K562 (cell line): ENCODE data around the gene SLC13A4. TPM values are rescaled to one million over a fixed set of nuclear protein-coding genes. Genes with fewer than 3 reads are reported as not detected.

Source experiments
- BACH1 ChIP-seq: fragments of 200-800 bp; sonication (Bioruptor generic); IDR thresholded peaks from 2 replicates; pipeline ENCODE4 v1.6.1; 2016; ENCODE audit warnings: missing genetic modification characterization, missing compliant biosample characterization
- CREBBP ChIP-seq: IDR thresholded peaks from one replicate; pipeline ENCODE4 v1.6.1; 2012; ENCODE audit warnings: low read depth, mild to moderate bottlenecking, control low read depth, inconsistent platforms, low read length
- CREM ChIP-seq: IDR thresholded peaks from 2 replicates; pipeline ENCODE4 v1.6.1; 2014; ENCODE audit warnings: antibody characterized with exemption, low read depth
- NFIX ChIP-seq: fragments of 250-450 bp; sonication (Bioruptor Pico); IDR thresholded peaks from 2 replicates; pipeline ENCODE4 v1.4.0; 2020; ENCODE audit warnings: low read depth, mild to moderate bottlenecking, moderate library complexity
- NFYB ChIP-seq: IDR thresholded peaks from 2 replicates; pipeline ENCODE4 v1.6.1; 2011; ENCODE audit warnings: mild to moderate bottlenecking, moderate library complexity; ENCODE audit not compliant: insufficient read length; ENCODE audit errors: extremely low read depth
- SNIP1 ChIP-seq: fragments of 450-650 bp; IDR thresholded peaks from 2 replicates; pipeline ENCODE4 v1.7.1; 2017; ENCODE audit warnings: low read depth, mild to moderate bottlenecking
- TARDBP ChIP-seq: fragments of 450-650 bp; IDR thresholded peaks from 2 replicates; pipeline ENCODE4 v1.6.1; 2016
- ZKSCAN3 ChIP-seq: fragments of 250-450 bp; sonication (Bioruptor Pico); IDR thresholded peaks from 2 replicates; pipeline ENCODE4 v1.4.0; 2020
- polyA plus RNA-seq, 8 experiments: library from polyadenylated mRNA; depleted of rRNA in 4 of 8; stranded (reverse) in 5 of 8; unstranded in 3 of 8; fragments of >200 nt; fragmentation: Nextera tagmentation in 2 of 8; fragmentation: Illumina TruSeq in 1 of 8; extraction: Ambion mirVana in 2 of 8; extraction: Trizol in 1 of 8; gene quantifications; 2 replicates each; pipeline versions ENCODE4 v1.2.1 to v1.2.3, GENCODE V29; 2011 to 2014; ENCODE audit warnings: inconsistent platforms in 1 of 8, missing spikeins in 1 of 8
- total RNA-seq, 7 experiments: library from RNA; depleted of rRNA in 6 of 7; stranded (reverse); fragments of >200 nt in 6 of 7; fragmentation: Illumina TruSeq in 2 of 7; extraction: Trizol in 2 of 7; gene quantifications; 2 replicates each; pipeline versions ENCODE4 v1.2.1 to v1.2.3, GENCODE V29; 2011 to 2021; ENCODE audit warnings: low replicate concordance in 1 of 7
- TF ChIP-seq, protein P1 (sequence below), 2 experiments: fragments of 450-650 bp in 1 of 2; sonication (generic) in 1 of 2; formaldehyde crosslinking in 1 of 2; IDR thresholded peaks; 2 replicates each; pipeline versions ENCODE4 v1.7.1 to v1.9.0; 2016 to 2022; ENCODE audit warnings: inconsistent platforms in 1 of 2, mild to moderate bottlenecking in 1 of 2, missing genetic modification reagents in 1 of 2
- TF ChIP-seq, protein P2 (sequence below): fragments of 250-450 bp; sonication (Bioruptor Pico); IDR thresholded peaks from 2 replicates; pipeline ENCODE4 v1.4.0; 2020
- TF ChIP-seq, protein P3 (sequence below): fragments of 250-450 bp; sonication (Bioruptor Pico); IDR thresholded peaks from 2 replicates; pipeline ENCODE4 v1.4.0; 2020

SLC13A4 gene
- total and polyA plus RNA-seq, 9 of the 15 experiments (the other 6 are each of a cell fraction or from before 2014, with no cell fraction given): 0.11 to 1.0 (median 0.36) TPM

DNA sequence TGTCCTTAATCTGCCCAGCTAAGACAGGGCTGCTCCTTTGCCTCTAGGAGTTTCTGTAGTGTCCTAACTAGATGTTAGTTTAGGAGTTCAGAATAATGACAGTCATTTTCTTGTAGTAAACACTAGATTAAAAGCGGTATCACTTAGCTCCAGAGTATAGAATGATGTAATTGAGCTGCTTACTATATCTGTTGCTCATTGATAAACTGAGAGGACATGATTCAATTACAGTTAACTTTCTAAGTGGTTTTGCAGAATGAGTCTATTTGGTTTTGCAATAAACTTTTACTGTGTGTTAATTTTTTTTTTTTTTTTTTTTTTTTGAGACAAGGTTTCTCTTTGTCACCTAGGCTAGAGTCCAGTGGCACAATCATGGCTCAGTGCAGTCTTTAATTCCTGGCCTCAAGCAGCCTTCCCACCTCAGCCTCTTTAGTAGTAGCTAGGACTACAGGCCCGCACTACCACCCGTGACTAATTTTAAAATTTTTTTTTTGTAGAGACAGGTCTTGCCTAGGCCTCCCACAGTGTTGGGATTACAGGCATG is 63.9 kb downstream of the SLC13A4 start (continued):
- TF ChIP-seq, protein P1, sequence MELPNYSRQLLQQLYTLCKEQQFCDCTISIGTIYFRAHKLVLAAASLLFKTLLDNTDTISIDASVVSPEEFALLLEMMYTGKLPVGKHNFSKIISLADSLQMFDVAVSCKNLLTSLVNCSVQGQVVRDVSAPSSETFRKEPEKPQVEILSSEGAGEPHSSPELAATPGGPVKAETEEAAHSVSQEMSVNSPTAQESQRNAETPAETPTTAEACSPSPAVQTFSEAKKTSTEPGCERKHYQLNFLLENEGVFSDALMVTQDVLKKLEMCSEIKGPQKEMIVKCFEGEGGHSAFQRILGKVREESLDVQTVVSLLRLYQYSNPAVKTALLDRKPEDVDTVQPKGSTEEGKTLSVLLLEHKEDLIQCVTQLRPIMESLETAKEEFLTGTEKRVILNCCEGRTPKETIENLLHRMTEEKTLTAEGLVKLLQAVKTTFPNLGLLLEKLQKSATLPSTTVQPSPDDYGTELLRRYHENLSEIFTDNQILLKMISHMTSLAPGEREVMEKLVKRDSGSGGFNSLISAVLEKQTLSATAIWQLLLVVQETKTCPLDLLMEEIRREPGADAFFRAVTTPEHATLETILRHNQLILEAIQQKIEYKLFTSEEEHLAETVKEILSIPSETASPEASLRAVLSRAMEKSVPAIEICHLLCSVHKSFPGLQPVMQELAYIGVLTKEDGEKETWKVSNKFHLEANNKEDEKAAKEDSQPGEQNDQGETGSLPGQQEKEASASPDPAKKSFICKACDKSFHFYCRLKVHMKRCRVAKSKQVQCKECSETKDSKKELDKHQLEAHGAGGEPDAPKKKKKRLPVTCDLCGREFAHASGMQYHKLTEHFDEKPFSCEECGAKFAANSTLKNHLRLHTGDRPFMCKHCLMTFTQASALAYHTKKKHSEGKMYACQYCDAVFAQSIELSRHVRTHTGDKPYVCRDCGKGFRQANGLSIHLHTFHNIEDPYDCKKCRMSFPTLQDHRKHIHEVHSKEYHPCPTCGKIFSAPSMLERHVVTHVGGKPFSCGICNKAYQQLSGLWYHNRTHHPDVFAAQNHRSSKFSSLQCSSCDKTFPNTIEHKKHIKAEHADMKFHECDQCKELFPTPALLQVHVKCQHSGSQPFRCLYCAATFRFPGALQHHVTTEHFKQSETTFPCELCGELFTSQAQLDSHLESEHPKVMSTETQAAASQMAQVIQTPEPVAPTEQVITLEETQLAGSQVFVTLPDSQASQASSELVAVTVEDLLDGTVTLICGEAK (IDR thresholded peaks at IDR 0.05): no peak
- TF ChIP-seq, protein P1 (CRISPR knock-in tag; IDR thresholded peaks at IDR 0.05): no peak
- TF ChIP-seq CREM (peak; percentile 77), ZKSCAN3 (CRISPR knock-in tag) (no peak), SNIP1 (0 out of 2 replicates have a peak, but pooled peaks have one; percentile 38), NFIX (CRISPR knock-in tag) (no peak), BACH1 (tag) (no peak), CREBBP (no peak), TARDBP (no peak; the same call in 1 of the 2 replicates), NFYB (no peak)
- TF ChIP-seq, protein P2, sequence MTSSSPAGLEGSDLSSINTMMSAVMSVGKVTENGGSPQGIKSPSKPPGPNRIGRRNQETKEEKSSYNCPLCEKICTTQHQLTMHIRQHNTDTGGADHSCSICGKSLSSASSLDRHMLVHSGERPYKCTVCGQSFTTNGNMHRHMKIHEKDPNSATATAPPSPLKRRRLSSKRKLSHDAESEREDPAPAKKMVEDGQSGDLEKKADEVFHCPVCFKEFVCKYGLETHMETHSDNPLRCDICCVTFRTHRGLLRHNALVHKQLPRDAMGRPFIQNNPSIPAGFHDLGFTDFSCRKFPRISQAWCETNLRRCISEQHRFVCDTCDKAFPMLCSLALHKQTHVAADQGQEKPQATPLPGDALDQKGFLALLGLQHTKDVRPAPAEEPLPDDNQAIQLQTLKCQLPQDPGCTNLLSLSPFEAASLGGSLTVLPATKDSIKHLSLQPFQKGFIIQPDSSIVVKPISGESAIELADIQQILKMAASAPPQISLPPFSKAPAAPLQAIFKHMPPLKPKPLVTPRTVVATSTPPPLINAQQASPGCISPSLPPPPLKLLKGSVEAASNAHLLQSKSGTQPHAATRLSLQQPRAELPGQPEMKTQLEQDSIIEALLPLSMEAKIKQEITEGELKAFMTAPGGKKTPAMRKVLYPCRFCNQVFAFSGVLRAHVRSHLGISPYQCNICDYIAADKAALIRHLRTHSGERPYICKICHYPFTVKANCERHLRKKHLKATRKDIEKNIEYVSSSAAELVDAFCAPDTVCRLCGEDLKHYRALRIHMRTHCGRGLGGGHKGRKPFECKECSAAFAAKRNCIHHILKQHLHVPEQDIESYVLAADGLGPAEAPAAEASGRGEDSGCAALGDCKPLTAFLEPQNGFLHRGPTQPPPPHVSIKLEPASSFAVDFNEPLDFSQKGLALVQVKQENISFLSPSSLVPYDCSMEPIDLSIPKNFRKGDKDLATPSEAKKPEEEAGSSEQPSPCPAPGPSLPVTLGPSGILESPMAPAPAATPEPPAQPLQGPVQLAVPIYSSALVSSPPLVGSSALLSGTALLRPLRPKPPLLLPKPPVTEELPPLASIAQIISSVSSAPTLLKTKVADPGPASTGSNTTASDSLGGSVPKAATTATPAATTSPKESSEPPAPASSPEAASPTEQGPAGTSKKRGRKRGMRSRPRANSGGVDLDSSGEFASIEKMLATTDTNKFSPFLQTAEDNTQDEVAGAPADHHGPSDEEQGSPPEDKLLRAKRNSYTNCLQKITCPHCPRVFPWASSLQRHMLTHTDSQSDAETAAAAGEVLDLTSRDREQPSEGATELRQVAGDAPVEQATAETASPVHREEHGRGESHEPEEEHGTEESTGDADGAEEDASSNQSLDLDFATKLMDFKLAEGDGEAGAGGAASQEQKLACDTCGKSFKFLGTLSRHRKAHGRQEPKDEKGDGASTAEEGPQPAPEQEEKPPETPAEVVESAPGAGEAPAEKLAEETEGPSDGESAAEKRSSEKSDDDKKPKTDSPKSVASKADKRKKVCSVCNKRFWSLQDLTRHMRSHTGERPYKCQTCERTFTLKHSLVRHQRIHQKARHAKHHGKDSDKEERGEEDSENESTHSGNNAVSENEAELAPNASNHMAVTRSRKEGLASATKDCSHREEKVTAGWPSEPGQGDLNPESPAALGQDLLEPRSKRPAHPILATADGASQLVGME (CRISPR knock-in tag): no peak
- TF ChIP-seq, protein P3, sequence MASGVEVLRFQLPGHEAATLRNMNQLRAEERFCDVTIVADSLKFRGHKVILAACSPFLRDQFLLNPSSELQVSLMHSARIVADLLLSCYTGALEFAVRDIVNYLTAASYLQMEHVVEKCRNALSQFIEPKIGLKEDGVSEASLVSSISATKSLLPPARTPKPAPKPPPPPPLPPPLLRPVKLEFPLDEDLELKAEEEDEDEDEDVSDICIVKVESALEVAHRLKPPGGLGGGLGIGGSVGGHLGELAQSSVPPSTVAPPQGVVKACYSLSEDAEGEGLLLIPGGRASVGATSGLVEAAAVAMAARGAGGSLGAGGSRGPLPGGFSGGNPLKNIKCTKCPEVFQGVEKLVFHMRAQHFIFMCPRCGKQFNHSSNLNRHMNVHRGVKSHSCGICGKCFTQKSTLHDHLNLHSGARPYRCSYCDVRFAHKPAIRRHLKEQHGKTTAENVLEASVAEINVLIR (CRISPR knock-in tag): no peak
